Mesenteric fat pad (tissue), 1 donor: ENCODE results near the gene MYBPC2. TPM values are rescaled to one million over a fixed set of nuclear protein-coding genes. Genes with fewer than 3 reads are reported as not detected.

Source experiments
- DNase-seq: peaks from one replicate; pipeline ENCODE4 v3.0.0-alpha.2; 2020; ENCODE audit warnings: low spot score
- total RNA-seq: library from RNA; stranded (reverse); fragmentation: NEBNext Ultra II Directional; extraction: Animal tissue kit (Norgen Biotek cat#: 25700); gene quantifications from one replicate; pipeline ENCODE4 v1.2.1, GENCODE V29; 2021
- donor health status: DM: yes; HTN: yes; CAD: no.

MYBPC2 gene
- total RNA-seq, 1 donor from 2014 or later = not detected

- no peak for DNase-seq
Observed at GRCh38 chr19:50496189-50497021, 63.7 kb downstream of the MYBPC2 start.

GRCh38 chr19:50497022-50497405 is 64.3 kb downstream of the MYBPC2 start:
- no peak for DNase-seq

- no peak for DNase-seq
Observed at GRCh38 chr19:50498219-50499056, 65.7 kb downstream of the MYBPC2 start.

GRCh38 chr19:50500060-50500752 is 67.5 kb downstream of the MYBPC2 start:
- no peak for DNase-seq

GRCh38 chr19:50500753-50501151 is 68.1 kb downstream of the MYBPC2 start:
- no peak for DNase-seq

- DNase-seq = no peak
Observed at GRCh38 chr19:50501186-50501567, 68.5 kb downstream of the MYBPC2 start.

GRCh38 chr19:50501568-50502475 is 69.1 kb downstream of the MYBPC2 start:
- no peak for DNase-seq

- no peak for DNase-seq
Observed at GRCh38 chr19:50505856-50506611, 73.3 kb downstream of the MYBPC2 start.

- DNase-seq = no peak
Observed at GRCh38 chr19:50506700-50507099, 74.0 kb downstream of the MYBPC2 start.

- DNase-seq = no peak
Observed at GRCh38 chr19:50507376-50507775, 74.7 kb downstream of the MYBPC2 start.

- no peak for DNase-seq
Observed at GRCh38 chr19:50508843-50509190, 76.1 kb downstream of the MYBPC2 start.

GRCh38 chr19:50509366-50509765 is 76.7 kb downstream of the MYBPC2 start:
- no peak for DNase-seq

GRCh38 chr19:50510121-50510670 is 77.5 kb downstream of the MYBPC2 start:
- no peak for DNase-seq

- DNase-seq = no peak
Observed at GRCh38 chr19:50510700-50511068, 78.0 kb downstream of the MYBPC2 start.

GRCh38 chr19:50511069-50511822 is 78.6 kb downstream of the MYBPC2 start, which contains the start of gene JOSD2:
TSS of gene JOSD2 (minus strand) at chr19:50511191. CDS start at chr19:50510431, 760 bp downstream.
- peak; percentile 99 for DNase-seq

- DNase-seq = no peak
Observed at GRCh38 chr19:50512112-50512998, 79.7 kb downstream of the MYBPC2 start.

- DNase-seq = no peak
Observed at GRCh38 chr19:50512999-50513745, 80.5 kb downstream of the MYBPC2 start.
